Progenitor cell of endocrine pancreas (in vitro differentiated cells): ENCODE measurements around the gene ATP11B. TPM values are rescaled to one million over a fixed set of nuclear protein-coding genes. Genes with fewer than 3 reads are reported as not detected.

ENCODE experiments used
- DNase-seq: peaks from one replicate; pipeline ENCODE4 v3.0.0; 2021; ENCODE audit warnings: low spot score; ENCODE audit not compliant: unreplicated experiment
- H3K27ac Mint-ChIP-seq: 2 replicates; pipeline ENCODE4 v1.8.0; 2021; ENCODE audit warnings: mild to moderate bottlenecking, moderate library complexity, mixed read lengths
- H3K27me3 Mint-ChIP-seq: 2 replicates; pipeline ENCODE4 v1.8.0; 2021; ENCODE audit warnings: mixed read lengths
- H3K36me3 Mint-ChIP-seq: 2 replicates; pipeline ENCODE4 v1.8.0; 2022; ENCODE audit warnings: mixed read lengths; ENCODE audit not compliant: insufficient read depth
- H3K4me1 Mint-ChIP-seq: 2 replicates; pipeline ENCODE4 v1.8.0; 2021; ENCODE audit warnings: low read depth, mixed read lengths
- H3K4me3 Mint-ChIP-seq: 2 replicates; pipeline ENCODE4 v1.8.0; 2021; ENCODE audit warnings: low read depth, mild to moderate bottlenecking, moderate library complexity, mixed read lengths
- H3K9me3 Mint-ChIP-seq: 2 replicates; pipeline ENCODE4 v1.8.0; 2021; ENCODE audit warnings: low read depth, mixed read lengths
- total RNA-seq: library from RNA; stranded (reverse); gene quantifications from 2 replicates; pipeline ENCODE4 v1.2.1, GENCODE V29; 2021
- TF ChIP-seq, protein P1 (sequence below): fragments of 200-600 bp; sonication (generic); IDR thresholded peaks from one replicate; pipeline ENCODE4 v1.5.0; 2021; ENCODE audit warnings: antibody characterized with exemption, mild to moderate bottlenecking; ENCODE audit not compliant: unreplicated experiment

Gene ATP11B
- total RNA-seq, 1 donor from 2014 or later, result 127 TPM

- DNase-seq, result no peak
- Mint-ChIP-seq H3K36me3 (no peaks in the 10 kb centered on the region), H3K4me3 (no peak overlapping the region), H3K4me1 (peaks cover 4% of the 10 kb centered on the region), H3K27me3 (peaks cover 3% of the 10 kb centered on the region), H3K27ac (no peak overlapping the region), H3K9me3 (no peaks in the 10 kb centered on the region)
- TF ChIP-seq, protein P1, sequence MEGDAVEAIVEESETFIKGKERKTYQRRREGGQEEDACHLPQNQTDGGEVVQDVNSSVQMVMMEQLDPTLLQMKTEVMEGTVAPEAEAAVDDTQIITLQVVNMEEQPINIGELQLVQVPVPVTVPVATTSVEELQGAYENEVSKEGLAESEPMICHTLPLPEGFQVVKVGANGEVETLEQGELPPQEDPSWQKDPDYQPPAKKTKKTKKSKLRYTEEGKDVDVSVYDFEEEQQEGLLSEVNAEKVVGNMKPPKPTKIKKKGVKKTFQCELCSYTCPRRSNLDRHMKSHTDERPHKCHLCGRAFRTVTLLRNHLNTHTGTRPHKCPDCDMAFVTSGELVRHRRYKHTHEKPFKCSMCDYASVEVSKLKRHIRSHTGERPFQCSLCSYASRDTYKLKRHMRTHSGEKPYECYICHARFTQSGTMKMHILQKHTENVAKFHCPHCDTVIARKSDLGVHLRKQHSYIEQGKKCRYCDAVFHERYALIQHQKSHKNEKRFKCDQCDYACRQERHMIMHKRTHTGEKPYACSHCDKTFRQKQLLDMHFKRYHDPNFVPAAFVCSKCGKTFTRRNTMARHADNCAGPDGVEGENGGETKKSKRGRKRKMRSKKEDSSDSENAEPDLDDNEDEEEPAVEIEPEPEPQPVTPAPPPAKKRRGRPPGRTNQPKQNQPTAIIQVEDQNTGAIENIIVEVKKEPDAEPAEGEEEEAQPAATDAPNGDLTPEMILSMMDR, result no peak
Measured at GRCh38 chr3:182782149-182782548, 11.2 kb upstream of the ATP11B start.

DNA sequence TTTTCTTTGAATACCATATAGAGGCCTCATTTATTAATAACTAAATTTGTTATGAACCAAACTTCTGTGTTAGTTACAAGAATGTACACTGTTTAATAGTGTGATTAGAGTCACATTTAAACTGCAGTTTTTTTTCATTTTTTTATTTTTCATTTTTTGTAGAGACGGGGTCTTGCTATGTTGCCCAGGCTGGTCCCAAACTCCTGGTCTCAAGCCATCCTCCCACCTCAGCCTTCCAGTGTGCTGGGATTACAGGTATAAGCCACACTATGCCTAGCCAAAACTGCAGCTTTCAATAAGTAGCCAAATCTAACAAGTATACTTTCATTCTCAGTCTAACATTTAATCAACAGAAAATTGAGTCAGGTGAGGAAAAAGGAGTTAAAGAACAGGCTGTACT is 10.2 kb upstream of the ATP11B start:
- Mint-ChIP-seq H3K36me3 (no peaks in the 10 kb centered on the region), H3K27me3 (peaks cover 8% of the 10 kb centered on the region), H3K4me3 (no peak overlapping the region), H3K4me1 (peaks cover 4% of the 10 kb centered on the region), H3K9me3 (no peaks in the 10 kb centered on the region), H3K27ac (no peak overlapping the region)
- DNase-seq, result no peak
- TF ChIP-seq, protein P1, result no peak

GRCh38 chr3:182784542-182784941 is 8.8 kb upstream of the ATP11B start:
- Mint-ChIP-seq H3K36me3 (no peaks in the 10 kb centered on the region), H3K4me3 (no peak overlapping the region), H3K9me3 (no peaks in the 10 kb centered on the region), H3K4me1 (peaks cover 4% of the 10 kb centered on the region), H3K27me3 (peaks cover 13% of the 10 kb centered on the region), H3K27ac (no peak overlapping the region)
- DNase-seq, result no peak
- TF ChIP-seq, protein P1, result no peak

DNA sequence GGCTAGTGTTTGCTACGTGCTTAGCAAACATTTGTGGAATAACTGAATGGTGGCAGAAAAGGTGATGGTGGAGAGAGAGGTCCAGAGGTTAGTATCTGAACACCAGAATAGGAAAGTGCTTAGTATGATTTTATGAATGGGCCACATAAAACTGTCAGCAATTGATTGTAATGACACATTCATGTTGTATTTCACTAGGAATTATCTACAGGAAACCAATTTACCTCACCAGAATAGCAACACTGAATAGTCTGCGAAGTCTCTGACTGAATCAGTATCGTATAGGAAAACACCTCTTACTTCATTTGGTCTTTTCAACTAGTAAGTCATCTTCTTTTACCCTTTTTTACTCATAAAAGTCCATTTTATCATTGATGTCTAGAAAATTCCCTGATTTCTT is 8.2 kb upstream of the ATP11B start:
- H3K27me3 Mint-ChIP-seq, result peaks cover 13% of the 10 kb centered on the region
- no peak overlapping the region for H3K27ac Mint-ChIP-seq
- no peaks in the 10 kb centered on the region for H3K9me3 Mint-ChIP-seq
- no peaks in the 10 kb centered on the region for H3K36me3 Mint-ChIP-seq
- DNase-seq, result no peak
- no peak overlapping the region for H3K4me3 Mint-ChIP-seq
- TF ChIP-seq, protein P1, result no peak
- H3K4me1 Mint-ChIP-seq, result peaks cover 4% of the 10 kb centered on the region

- no peak for DNase-seq
- Mint-ChIP-seq H3K36me3 (no peaks in the 10 kb centered on the region), H3K4me3 (no peak overlapping the region), H3K27ac (no peak overlapping the region), H3K27me3 (peaks cover 13% of the 10 kb centered on the region), H3K9me3 (no peaks in the 10 kb centered on the region), H3K4me1 (peaks cover 4% of the 10 kb centered on the region)
- TF ChIP-seq, protein P1, result no peak
Measured at GRCh38 chr3:182785756-182786155, 7.5 kb upstream of the ATP11B start.
